ENCODE results near the gene NCLN.

GRCh38 chr19:3207461-3208242 lies 21.9 kb downstream of the NCLN start:
- TF ChIP-seq POLR2AphosphoS5 (IDR thresholded peaks at IDR 0.05; ENCODE audit: borderline replicate concordance, low read depth, low read length) (no peak), EZH2 (IDR thresholded peaks at IDR 0.05) (no peak), FOXP2 (optimal IDR thresholded peaks at IDR 0.05; ENCODE audit: control extremely low read depth, extremely low read length, insufficient read depth) (no peak)
